CD4-positive, alpha-beta T cell treated with Interleukin-10 for 1 hour (primary cell): Measurements from ENCODE around the gene PSG3.
"Not testable (repeated sequence)": the region's sequence is repeated elsewhere in the genome, so short reads cannot be mapped to it uniquely, and the experiment has no call there.

Source experiments
- DNase-seq: peaks from one replicate; pipeline ENCODE4 v3.0.0-alpha.2; 2020

Gene PSG3

GRCh38 chr19:42693760-42694350 lies 46.4 kb downstream of the PSG3 start:
- no peak for DNase-seq

- DNase-seq = peak; percentile 18
These were observed 56.3 kb downstream of the PSG3 start for GRCh38 chr19:42683917-42684513.

DNA sequence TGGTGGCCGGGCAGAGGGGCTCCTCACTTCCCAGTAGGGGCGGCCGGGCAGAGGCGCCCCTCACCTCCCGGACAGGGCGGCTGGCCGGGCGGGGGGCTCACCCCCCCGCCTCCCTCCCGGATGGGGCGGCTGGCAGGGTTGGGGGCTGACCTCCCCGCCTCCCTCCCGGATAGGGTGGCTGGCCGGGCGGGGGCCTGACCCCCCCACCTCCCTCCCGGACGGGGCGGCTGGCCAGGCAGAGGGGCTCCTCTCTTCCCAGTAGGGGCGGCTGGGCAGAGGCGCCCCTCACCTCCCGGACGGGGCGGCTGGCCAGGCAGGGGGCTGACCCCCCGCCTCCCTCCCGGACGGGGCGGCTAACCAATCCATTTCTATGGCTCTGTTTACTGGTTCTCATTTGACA lies 64.0 kb downstream of the PSG3 start:
- DNase-seq = not testable (repeated sequence)

GRCh38 chr19:42674549-42674948 lies 65.7 kb downstream of the PSG3 start:
- not testable (repeated sequence) for DNase-seq
